ENCODE results near the gene HHAT. TPM values are rescaled to one million over a fixed set of nuclear protein-coding genes. Genes with fewer than 3 reads are reported as not detected.

Gene HHAT
- total and polyA plus RNA-seq, 9 of the 15 experiments (the other 6 are each of a cell fraction or from before 2014, with no cell fraction given): 0.07 to 0.16 (median 0.13) TPM; not detected in 1

- H3K36me3 ChIP-seq (ENCODE audit: control insufficient read depth, insufficient read depth, low read length): no peaks in the 10 kb centered on the region
- 0% methylated on average over 2 of the region's 2 CpGs for WGBS (ENCODE audit: insufficient coverage, low coverage, missing lambda C conversion rate)
Observed at GRCh38 chr1:210570116-210570515, 241.4 kb downstream of the HHAT start.

More at GRCh38 chr1:210570116-210570515, 241.4 kb downstream of the HHAT start:
- Histone ChIP-seq H4K20me1 (replicated peaks; ENCODE audit: control insufficient read depth, insufficient read depth, low read length) (no peaks in the 10 kb centered on the region), H3K4me1 (replicated peaks in 1 of 2; ENCODE audit: control insufficient read depth in 2 of 2, insufficient read depth in 2 of 2, low read length in 2 of 2) (0 out of 5 replicates have a peak, but pooled peaks cover 0 to 7% of the 10 kb centered on the region in 2 experiments), H3K9ac (ENCODE audit: insufficient read depth in 1 of 2, low read depth in 2 of 2, low read length in 2 of 2) (no peak overlapping the region), H3K9me3 (replicated peaks; ENCODE audit: control insufficient read depth, insufficient read depth, low read depth, low read length) (no peaks in the 10 kb centered on the region), H3K9me1 (ENCODE audit: control insufficient read depth, insufficient read depth, low read length) (no peaks in the 10 kb centered on the region), H3K79me2 (ENCODE audit: control insufficient read depth, insufficient read depth, low read length) (no peaks in the 10 kb centered on the region), H2AFZ (ENCODE audit: low read depth, low read length) (no peak overlapping the region), H3K4me2 (ENCODE audit: insufficient read depth, low read length) (no peak overlapping the region), H3K27ac (ENCODE audit: extremely low read depth, low read depth, low read length) (no peak overlapping the region), H3K4me3 (no peak overlapping the region), H3K27me3 (ENCODE audit: control insufficient read depth in 2 of 2, insufficient read depth in 2 of 2, low read length in 2 of 2) (peaks cover 0 to 10% of the 10 kb centered on the region in 2 experiments; a peak in 3 of 5 replicates)
- in situ Hi-C loops (cut with MboI): no loop called here
- intact Hi-C loops (cut with micrococcal nuclease): no loop called here
- ChIA-PET CTCF (ENCODE audit: low intra/inter-chr PET ratio) (no interaction called here), POLR2A (interaction anchor here (0.6 kb wide), 1 partner anchor 65 kb away, joined by 3 read pairs; no protein-coding TSS in a partner anchor)
- no peak for TF ChIP-seq FOSL1 (tag; conservative IDR thresholded peaks at IDR 0.05)
- no peak for TF ChIP-seq ELF1 (tag; IDR thresholded peaks at IDR 0.05)
- no peak for TF ChIP-seq RBM14 (IDR thresholded peaks at IDR 0.05; ENCODE audit: borderline replicate concordance, insufficient read depth, low read depth, low read length)
- no peak for TF ChIP-seq LCOR (CRISPR knock-in tag; IDR thresholded peaks at IDR 0.05)
- TF ChIP-seq PRDM10 (IDR thresholded peaks at IDR 0.05; ENCODE audit: partially characterized antibody): no peak
- no peak for TF ChIP-seq ZNF431 (CRISPR knock-in tag; IDR thresholded peaks at IDR 0.05)
- TF ChIP-seq VEZF1 (CRISPR knock-in tag; IDR thresholded peaks at IDR 0.05): no peak
- no peak for TF ChIP-seq ZNF263 (CRISPR knock-in tag; IDR thresholded peaks at IDR 0.05; ENCODE audit: borderline replicate concordance)
- no peak for TF ChIP-seq ZNF175 (CRISPR knock-in tag; IDR thresholded peaks at IDR 0.05; ENCODE audit: low read depth)
- TF ChIP-seq CBFA2T3 (IDR thresholded peaks at IDR 0.05): no peak
- no peak for TF ChIP-seq RBM22 (IDR thresholded peaks at IDR 0.05; ENCODE audit: low read depth, low read length, poor library complexity, severe bottlenecking)
- TF ChIP-seq, protein P1, sequence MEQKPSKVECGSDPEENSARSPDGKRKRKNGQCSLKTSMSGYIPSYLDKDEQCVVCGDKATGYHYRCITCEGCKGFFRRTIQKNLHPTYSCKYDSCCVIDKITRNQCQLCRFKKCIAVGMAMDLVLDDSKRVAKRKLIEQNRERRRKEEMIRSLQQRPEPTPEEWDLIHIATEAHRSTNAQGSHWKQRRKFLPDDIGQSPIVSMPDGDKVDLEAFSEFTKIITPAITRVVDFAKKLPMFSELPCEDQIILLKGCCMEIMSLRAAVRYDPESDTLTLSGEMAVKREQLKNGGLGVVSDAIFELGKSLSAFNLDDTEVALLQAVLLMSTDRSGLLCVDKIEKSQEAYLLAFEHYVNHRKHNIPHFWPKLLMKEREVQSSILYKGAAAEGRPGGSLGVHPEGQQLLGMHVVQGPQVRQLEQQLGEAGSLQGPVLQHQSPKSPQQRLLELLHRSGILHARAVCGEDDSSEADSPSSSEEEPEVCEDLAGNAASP (IDR thresholded peaks at IDR 0.05): no peak
- no peak for TF ChIP-seq ZNF212 (CRISPR knock-in tag; IDR thresholded peaks at IDR 0.05)
- ATAC-seq (no peak), FAIRE-seq (no peak), DNase-seq (ENCODE audit: extremely low read depth in 1 of 4, low spot score in 3 of 4) (no peak)
- no TSS peak for BruUV-seq (replicated peaks)
